SU-DHL-6 (cell line): ENCODE measurements around the gene TMEM178B.

ENCODE experiments used
- EZH2phosphoT487 ChIP-seq: fragments of 200-600 bp; sonication (generic), shearing (Covaris generic); conservative IDR thresholded peaks from 2 replicates; pipeline ENCODE4 v1.6.1; 2018; ENCODE audit warnings: mild to moderate bottlenecking, antibody characterized with exemption, low read length, moderate library complexity, mixed read lengths
- TF ChIP-seq, protein P1 (sequence below): fragments of 200-600 bp; sonication (generic); IDR thresholded peaks from one replicate; pipeline ENCODE4 v1.5.1; 2017; ENCODE audit warnings: antibody characterized with exemption, mild to moderate bottlenecking, low read length, moderate library complexity; ENCODE audit not compliant: insufficient read depth, poor library complexity, severe bottlenecking

GRCh38 chr7:141430455-141431139 lies 356.7 kb downstream of the TMEM178B start:
- TF ChIP-seq, protein P1, sequence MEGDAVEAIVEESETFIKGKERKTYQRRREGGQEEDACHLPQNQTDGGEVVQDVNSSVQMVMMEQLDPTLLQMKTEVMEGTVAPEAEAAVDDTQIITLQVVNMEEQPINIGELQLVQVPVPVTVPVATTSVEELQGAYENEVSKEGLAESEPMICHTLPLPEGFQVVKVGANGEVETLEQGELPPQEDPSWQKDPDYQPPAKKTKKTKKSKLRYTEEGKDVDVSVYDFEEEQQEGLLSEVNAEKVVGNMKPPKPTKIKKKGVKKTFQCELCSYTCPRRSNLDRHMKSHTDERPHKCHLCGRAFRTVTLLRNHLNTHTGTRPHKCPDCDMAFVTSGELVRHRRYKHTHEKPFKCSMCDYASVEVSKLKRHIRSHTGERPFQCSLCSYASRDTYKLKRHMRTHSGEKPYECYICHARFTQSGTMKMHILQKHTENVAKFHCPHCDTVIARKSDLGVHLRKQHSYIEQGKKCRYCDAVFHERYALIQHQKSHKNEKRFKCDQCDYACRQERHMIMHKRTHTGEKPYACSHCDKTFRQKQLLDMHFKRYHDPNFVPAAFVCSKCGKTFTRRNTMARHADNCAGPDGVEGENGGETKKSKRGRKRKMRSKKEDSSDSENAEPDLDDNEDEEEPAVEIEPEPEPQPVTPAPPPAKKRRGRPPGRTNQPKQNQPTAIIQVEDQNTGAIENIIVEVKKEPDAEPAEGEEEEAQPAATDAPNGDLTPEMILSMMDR: no peak
- no peak for TF ChIP-seq EZH2phosphoT487
